CD8-positive, alpha-beta memory T cell (primary cell): ENCODE results near the gene TCAP. TPM values are rescaled to one million over a fixed set of nuclear protein-coding genes. Genes with fewer than 3 reads are reported as not detected.

Experiments
- CTCF ChIA-PET: fragments of 350-600 bp; sonication (Branson Sonifier 250); formaldehyde crosslinking; loops from one replicate; lab custom pipeline; 2021; ENCODE audit warnings: antibody characterized with exemption; lab: Charles Lee
- POLR2A ChIA-PET: fragments of 350-600 bp; sonication (Branson Sonifier 250); formaldehyde crosslinking; loops from one replicate; lab custom pipeline; 2021; ENCODE audit warnings: antibody characterized with exemption; lab: Charles Lee
- DNase-seq, 5 donors: peaks; one replicate each; pipeline versions ENCODE4 v3.0.0 to v3.0.0-alpha.2; 2020 to 2022; ENCODE audit warnings: mixed read lengths in 1 of 5
- H3K27ac ChIP-seq: one replicate; pipeline ENCODE4 v1.7.0; 2013; ENCODE audit warnings: low read depth, mild to moderate bottlenecking, low read length, moderate library complexity
- H3K27me3 ChIP-seq: 2 replicates; pipeline ENCODE4 v1.7.0; 2013; ENCODE audit warnings: low read length, mild to moderate bottlenecking; ENCODE audit not compliant: insufficient read depth, poor library complexity, severe bottlenecking
- H3K36me3 ChIP-seq: 2 replicates; pipeline ENCODE4 v1.7.0; 2013; ENCODE audit warnings: mild to moderate bottlenecking, low read length, moderate library complexity; ENCODE audit not compliant: insufficient read depth
- H3K4me1 ChIP-seq: 2 replicates; pipeline ENCODE4 v1.7.0; 2013; ENCODE audit warnings: mild to moderate bottlenecking, low read length, moderate library complexity; ENCODE audit not compliant: insufficient read depth
- H3K4me3 ChIP-seq: 2 replicates; pipeline ENCODE4 v1.7.0; 2013; ENCODE audit warnings: mild to moderate bottlenecking, low read length
- H3K9me3 ChIP-seq: 2 replicates; pipeline ENCODE4 v1.7.0; 2013; ENCODE audit warnings: mild to moderate bottlenecking, low read length
- H3K27ac Mint-ChIP-seq, 8 donors: one replicate each; pipeline ENCODE4 v1.8.0; 2020 to 2021; ENCODE audit warnings: mixed read lengths in 8 of 8, mild to moderate bottlenecking in 6 of 8, inconsistent platforms in 3 of 8, moderate library complexity in 3 of 8
- H3K27me3 Mint-ChIP-seq, 2 donors: one replicate each; pipeline ENCODE4 v1.8.0; 2020 to 2021; ENCODE audit warnings: mixed read lengths in 2 of 2, mild to moderate bottlenecking in 1 of 2, moderate library complexity in 1 of 2
- H3K36me3 Mint-ChIP-seq, 3 donors: one replicate each; pipeline ENCODE4 v1.8.0; 2020 to 2021; ENCODE audit warnings: mixed read lengths in 3 of 3, inconsistent platforms in 1 of 3, mild to moderate bottlenecking in 1 of 3
- H3K4me1 Mint-ChIP-seq, 3 donors: one replicate each; pipeline ENCODE4 v1.8.0; 2020 to 2021; ENCODE audit warnings: mixed read lengths in 3 of 3, inconsistent platforms in 1 of 3, mild to moderate bottlenecking in 1 of 3
- H3K4me3 Mint-ChIP-seq, 7 donors: one replicate each; pipeline ENCODE4 v1.8.0; 2020 to 2021; ENCODE audit warnings: mixed read lengths in 7 of 7, mild to moderate bottlenecking in 6 of 7, moderate library complexity in 4 of 7, inconsistent platforms in 2 of 7
- H3K9me3 Mint-ChIP-seq, 5 donors: one replicate each; pipeline ENCODE4 v1.8.0; 2020 to 2022; ENCODE audit warnings: mixed read lengths in 5 of 5, mild to moderate bottlenecking in 3 of 5, moderate library complexity in 2 of 5, inconsistent platforms in 1 of 5
- polyA plus RNA-seq: library from polyadenylated mRNA; unstranded; fragments of 300-500 nt; fragmentation: Illumina TruSeq; gene quantifications from one replicate; pipeline ENCODE4 v1.2.3, GENCODE V29; 2021
- total RNA-seq, 2 experiments: library from RNA; stranded (reverse); gene quantifications; one replicate each; pipeline ENCODE4 v1.2.3, GENCODE V29; 2021

TCAP gene
- total and polyA plus RNA-seq, 3 experiments from 2014 or later: 0.97 to 1.6 TPM; not detected in 1

- Histone ChIP-seq H3K36me3 (peaks cover 1% of the 10 kb centered on the region), H3K27ac (peak overlapping the region; percentile 24), H3K9me3 (no peaks in the 10 kb centered on the region), H3K27me3 (no peaks in the 10 kb centered on the region), H3K4me3 (no peak overlapping the region), H3K4me1 (peaks cover 6% of the 10 kb centered on the region)
- Mint-ChIP-seq H3K27ac (peak overlapping the region in 1 of 8 donors; percentile 72), H3K4me1 (peaks cover 4 to 17% (median 6%) of the 10 kb centered on the region in 3 donors), H3K36me3 (peaks cover 0 to 13% (median 0%) of the 10 kb centered on the region in 3 donors), H3K9me3 (no peaks in the 10 kb centered on the region), H3K4me3 (peak overlapping the region in 6 of 7 donors; percentile 12 to 57 (median 40)), H3K27me3 (peaks cover 3 to 25% of the 10 kb centered on the region in 2 donors)
- ChIA-PET CTCF (interaction anchor here (1.2 to 9.1 kb wide), 7 partner anchors 12 to 314 kb away, joined by 3 to 60 read pairs (median 4); partner anchors contain the start of gene PSMD3), POLR2A (interaction anchor here (0.7 to 2.3 kb wide), 2 partner anchors 21 to 85 kb away, joined by 3 to 6 read pairs; partner anchors contain the start of gene PGAP3)
- no peak for DNase-seq
These were observed 1.6 kb downstream of the TCAP start for GRCh38 chr17:39666601-39667261.

DNA sequence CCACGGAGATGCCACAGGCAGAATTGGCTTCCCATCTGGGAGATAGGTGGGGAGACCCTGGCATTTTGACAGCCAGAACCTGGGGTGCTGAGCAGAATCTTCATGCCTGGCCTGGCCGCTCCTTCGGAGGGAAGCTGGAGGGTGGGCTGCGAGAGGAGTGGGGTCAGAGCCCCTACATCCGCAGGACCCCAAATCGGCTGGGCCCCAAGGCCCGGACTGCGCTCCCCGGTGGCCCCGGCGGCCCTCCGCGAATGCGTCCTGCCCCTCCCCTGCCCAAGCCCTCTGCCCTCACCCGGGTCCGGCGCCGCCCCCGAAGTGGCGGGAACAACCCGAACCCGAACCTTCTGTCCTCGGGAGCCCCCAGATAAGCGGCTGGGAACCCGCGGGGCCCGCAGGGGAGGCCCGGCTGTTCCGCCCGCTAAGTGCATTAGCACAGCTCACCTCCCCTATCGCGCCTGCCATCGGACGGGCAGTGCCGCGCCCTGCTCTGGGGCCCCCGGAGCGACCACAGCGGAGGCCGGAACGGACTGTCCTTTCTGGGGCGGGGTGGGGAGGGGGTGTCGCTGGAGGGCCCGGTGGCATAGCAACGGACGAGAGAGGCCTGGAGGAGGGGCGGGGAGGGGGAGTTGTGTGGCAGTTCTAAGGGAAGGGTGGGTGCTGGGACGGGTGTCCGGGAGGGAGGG lies 2.3 kb downstream of the TCAP start:
- peaks cover 6% of the 10 kb centered on the region for H3K4me1 ChIP-seq
- ChIA-PET POLR2A (interaction anchor here (0.7 to 2.3 kb wide), 2 partner anchors 20 to 85 kb away, joined by 3 to 6 read pairs; partner anchors contain the start of gene PGAP3), CTCF (interaction anchor here (1.2 to 9.1 kb wide), 9 partner anchors 11 to 313 kb away, joined by 3 to 60 read pairs (median 4); partner anchors contain the start of genes MIEN1 and PSMD3)
- H3K4me3 ChIP-seq: no peak overlapping the region
- H3K27ac Mint-ChIP-seq: no peak overlapping the region
- H3K9me3 Mint-ChIP-seq: no peaks in the 10 kb centered on the region
- no peak for DNase-seq
- H3K27ac ChIP-seq: peak overlapping the region; percentile 24
- peaks cover 3 to 25% of the 10 kb centered on the region in 2 donors for H3K27me3 Mint-ChIP-seq
- H3K4me3 Mint-ChIP-seq: peak overlapping the region; percentile 12 to 81 (median 64)
- H3K9me3 ChIP-seq: no peaks in the 10 kb centered on the region
- peaks cover 6 to 21% (median 6%) of the 10 kb centered on the region in 3 donors for H3K4me1 Mint-ChIP-seq
- peaks cover 0 to 8% (median 0%) of the 10 kb centered on the region in 3 donors for H3K36me3 Mint-ChIP-seq
- no peaks in the 10 kb centered on the region for H3K27me3 ChIP-seq
- H3K36me3 ChIP-seq: no peaks in the 10 kb centered on the region

DNA sequence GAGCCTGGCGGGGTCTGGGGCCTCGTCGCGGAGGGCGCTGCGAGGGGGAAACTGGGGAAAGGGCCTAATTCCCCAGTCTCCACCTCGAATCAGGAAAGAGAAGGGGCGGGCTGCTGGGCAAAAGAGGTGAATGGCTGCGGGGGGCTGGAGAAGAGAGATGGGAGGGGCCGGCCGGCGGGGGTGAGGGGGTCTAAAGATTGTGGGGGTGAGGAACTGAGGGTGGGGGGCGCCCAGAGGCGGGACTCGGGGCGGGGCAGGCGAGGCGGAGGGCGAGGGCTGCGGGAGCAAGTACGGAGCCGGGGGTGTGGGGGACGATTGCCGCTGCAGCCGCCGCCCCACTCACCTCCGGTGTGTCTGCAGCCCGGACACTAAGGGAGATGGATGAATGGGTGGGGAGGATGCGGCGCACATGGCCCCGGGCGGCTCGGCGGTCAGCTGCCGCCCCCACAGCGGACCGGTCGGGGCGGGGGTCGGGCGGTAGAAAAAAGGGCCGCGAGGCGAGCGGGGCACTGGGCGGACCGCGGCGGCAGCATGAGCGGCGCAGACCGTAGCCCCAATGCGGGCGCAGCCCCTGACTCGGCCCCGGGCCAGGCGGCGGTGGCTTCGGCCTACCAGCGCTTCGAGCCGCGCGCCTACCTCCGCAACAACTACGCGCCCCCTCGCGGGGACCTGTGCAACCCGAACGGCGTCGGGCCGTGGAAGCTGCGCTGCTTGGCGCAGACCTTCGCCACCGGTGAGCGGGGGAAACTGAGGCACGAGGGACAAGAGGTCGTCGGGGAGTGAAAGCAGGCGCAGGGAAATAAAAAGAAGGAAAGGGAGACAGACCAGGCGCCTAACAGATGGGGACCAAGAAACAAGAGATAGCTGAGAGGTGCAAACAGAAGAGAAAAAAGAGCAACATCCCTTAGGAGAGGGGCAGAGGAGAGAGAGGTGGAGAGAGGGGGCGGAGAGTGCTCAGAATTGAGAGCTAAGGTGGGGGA lies 3.1 kb downstream of the TCAP start, which contains the start of gene PNMT:
TSS of gene PNMT (plus strand) at position 509 of the 980 bp plus-strand sequence. CDS start at position 532, 23 bp downstream.
- no peaks in the 10 kb centered on the region for H3K27me3 ChIP-seq
- peak within 1 kb of the TSS in 3 of 8 donors; percentile 46 to 88 (median 62) for H3K27ac Mint-ChIP-seq
- ChIA-PET CTCF (interaction anchor here (0.8 to 9.1 kb wide), 14 partner anchors 10 to 312 kb away, joined by 3 to 60 read pairs (median 6); partner anchors contain the start of genes MIEN1, PGAP3 and PSMD3), POLR2A (interaction anchor here (1.0 to 2.3 kb wide), 2 partner anchors 19 to 62 kb away, joined by 3 to 6 read pairs; partner anchors contain the start of genes MIEN1 and PGAP3)
- peaks cover 3 to 25% of the 10 kb centered on the region in 2 donors for H3K27me3 Mint-ChIP-seq
- H3K4me3 ChIP-seq: peak within 1 kb of the TSS; percentile 37
- no peaks in the 10 kb centered on the region for H3K9me3 ChIP-seq
- H3K4me3 Mint-ChIP-seq: peak within 1 kb of the TSS; percentile 7 to 88 (median 67)
- DNase-seq: peak; percentile 49 to 76 (median 52)
- peaks cover 0 to 2% (median 0%) of the 10 kb centered on the region in 3 donors for H3K36me3 Mint-ChIP-seq
- peak within 1 kb of the TSS; percentile 24 for H3K27ac ChIP-seq
- no peaks in the 10 kb centered on the region for H3K36me3 ChIP-seq
- H3K4me1 ChIP-seq: peaks cover 6% of the 10 kb centered on the region
- H3K9me3 Mint-ChIP-seq: no peaks in the 10 kb centered on the region
- H3K4me1 Mint-ChIP-seq: peaks cover 6 to 21% (median 6%) of the 10 kb centered on the region in 3 donors

DNA sequence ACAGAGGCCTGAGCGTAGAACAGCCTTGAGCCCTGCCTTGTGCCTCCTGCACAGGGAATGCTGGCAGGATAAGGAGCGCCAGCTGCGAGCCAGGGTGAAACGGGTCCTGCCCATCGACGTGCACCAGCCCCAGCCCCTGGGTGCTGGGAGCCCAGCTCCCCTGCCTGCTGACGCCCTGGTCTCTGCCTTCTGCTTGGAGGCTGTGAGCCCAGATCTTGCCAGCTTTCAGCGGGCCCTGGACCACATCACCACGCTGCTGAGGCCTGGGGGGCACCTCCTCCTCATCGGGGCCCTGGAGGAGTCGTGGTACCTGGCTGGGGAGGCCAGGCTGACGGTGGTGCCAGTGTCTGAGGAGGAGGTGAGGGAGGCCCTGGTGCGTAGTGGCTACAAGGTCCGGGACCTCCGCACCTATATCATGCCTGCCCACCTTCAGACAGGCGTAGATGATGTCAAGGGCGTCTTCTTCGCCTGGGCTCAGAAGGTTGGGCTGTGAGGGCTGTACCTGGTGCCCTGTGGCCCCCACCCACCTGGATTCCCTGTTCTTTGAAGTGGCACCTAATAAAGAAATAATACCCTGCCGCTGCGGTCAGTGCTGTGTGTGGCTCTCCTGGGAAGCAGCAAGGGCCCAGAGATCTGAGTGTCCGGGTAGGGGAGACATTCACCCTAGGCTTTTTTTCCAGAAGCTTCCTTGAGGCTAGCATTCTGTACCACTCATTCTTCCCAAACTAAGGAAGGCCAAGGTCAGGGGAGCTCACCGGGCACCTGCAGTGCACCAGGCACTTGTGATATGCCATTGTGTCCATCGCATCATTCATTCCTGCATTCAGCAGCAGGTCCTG lies 5.0 kb downstream of the TCAP start:
- H3K4me1 ChIP-seq: peaks cover 9% of the 10 kb centered on the region
- DNase-seq: no peak
- CTCF ChIA-PET: interaction anchor here (1.8 to 9.1 kb wide), 5 partner anchors 8 to 48 kb away, joined by 5 to 60 read pairs (median 21); partner anchors contain the start of gene PGAP3
- H3K27ac Mint-ChIP-seq: no peak overlapping the region
- H3K27me3 ChIP-seq: no peaks in the 10 kb centered on the region
- H3K27me3 Mint-ChIP-seq: peaks cover 3 to 25% of the 10 kb centered on the region in 2 donors
- POLR2A ChIA-PET: no interaction called here
- peaks cover 6 to 21% (median 7%) of the 10 kb centered on the region in 3 donors for H3K4me1 Mint-ChIP-seq
- no peaks in the 10 kb centered on the region for H3K36me3 Mint-ChIP-seq
- H3K27ac ChIP-seq: no peak overlapping the region
- H3K4me3 ChIP-seq: no peak overlapping the region
- no peaks in the 10 kb centered on the region for H3K9me3 Mint-ChIP-seq
- H3K4me3 Mint-ChIP-seq: no peak overlapping the region
- no peaks in the 10 kb centered on the region for H3K36me3 ChIP-seq
- no peaks in the 10 kb centered on the region for H3K9me3 ChIP-seq

- peaks cover 12 to 28% (median 13%) of the 10 kb centered on the region in 3 donors for H3K4me1 Mint-ChIP-seq
- no peak overlapping the region for H3K27ac ChIP-seq
- H3K27me3 Mint-ChIP-seq: peaks cover 3 to 22% of the 10 kb centered on the region in 2 donors
- ChIA-PET POLR2A (no interaction called here), CTCF (interaction anchor here (1.8 to 9.1 kb wide), 4 partner anchors 10 to 49 kb away, joined by 5 to 60 read pairs (median 30); partner anchors contain the start of gene PGAP3)
- no peaks in the 10 kb centered on the region for H3K9me3 Mint-ChIP-seq
- DNase-seq: no peak
- H3K36me3 Mint-ChIP-seq: no peaks in the 10 kb centered on the region
- no peak overlapping the region for H3K4me3 Mint-ChIP-seq
- peaks cover 15% of the 10 kb centered on the region for H3K4me1 ChIP-seq
- H3K36me3 ChIP-seq: no peaks in the 10 kb centered on the region
- H3K27me3 ChIP-seq: no peaks in the 10 kb centered on the region
- no peaks in the 10 kb centered on the region for H3K9me3 ChIP-seq
- H3K4me3 ChIP-seq: no peak overlapping the region
- no peak overlapping the region for H3K27ac Mint-ChIP-seq
These were observed 5.6 kb downstream of the TCAP start for GRCh38 chr17:39670746-39671145.

- no peaks in the 10 kb centered on the region for H3K9me3 Mint-ChIP-seq
- H3K27ac ChIP-seq: no peak overlapping the region
- peak overlapping the region in 1 of 7 donors; percentile 72 for H3K4me3 Mint-ChIP-seq
- H3K4me1 ChIP-seq: peaks cover 27% of the 10 kb centered on the region
- H3K9me3 ChIP-seq: no peaks in the 10 kb centered on the region
- H3K27me3 Mint-ChIP-seq: peaks cover 3 to 17% of the 10 kb centered on the region in 2 donors
- peaks cover 24 to 38% (median 24%) of the 10 kb centered on the region in 3 donors for H3K4me1 Mint-ChIP-seq
- no peaks in the 10 kb centered on the region for H3K27me3 ChIP-seq
- no peaks in the 10 kb centered on the region for H3K36me3 Mint-ChIP-seq
- DNase-seq: peak in 1 of 5 donors; percentile 38
- no peaks in the 10 kb centered on the region for H3K36me3 ChIP-seq
- no peak overlapping the region for H3K4me3 ChIP-seq
- H3K27ac Mint-ChIP-seq: peak overlapping the region in 2 of 8 donors; percentile 12 to 23
- POLR2A ChIA-PET: no interaction called here
- CTCF ChIA-PET: interaction anchor here (1.3 to 9.1 kb wide), 6 partner anchors 9 to 59 kb away, joined by 4 to 60 read pairs (median 6); partner anchors contain the start of gene PGAP3
These were observed 6.7 kb downstream of the TCAP start for GRCh38 chr17:39671651-39672521.
